GM23248 (cell line): ENCODE data around the gene MAPK4. TPM values are rescaled to one million over a fixed set of nuclear protein-coding genes. Genes with fewer than 3 reads are reported as not detected.

Experiments used
- DNase-seq: peaks from one replicate; pipeline ENCODE4 v3.0.0-alpha.2; 2015
- H2AFZ ChIP-seq: fragments of 200-600 bp; sonication (generic); 2 replicates; pipeline ENCODE4 v1.6.1; 2016; ENCODE audit warnings: antibody characterized with exemption
- H3F3A ChIP-seq: fragments of 200-600 bp; sonication (generic); 2 replicates; pipeline ENCODE4 v1.6.1; 2016; ENCODE audit warnings: mild to moderate bottlenecking, antibody characterized with exemption, mixed run types; ENCODE audit not compliant: insufficient read depth
- H3K27ac ChIP-seq: fragments of 200-600 bp; sonication (generic); 2 replicates; pipeline ENCODE4 v1.5.1; 2016; ENCODE audit warnings: mild to moderate bottlenecking
- H3K27me3 ChIP-seq: fragments of 200-600 bp; sonication (generic); replicated peaks from 2 replicates; pipeline ENCODE4 v1.6.1; 2016; ENCODE audit warnings: mild to moderate bottlenecking; ENCODE audit not compliant: insufficient read depth
- H3K36me3 ChIP-seq: fragments of 200-600 bp; sonication (generic); 2 replicates; pipeline ENCODE4 v1.6.1; 2016; ENCODE audit warnings: low read depth, mild to moderate bottlenecking
- H3K4me1 ChIP-seq: fragments of 200-600 bp; sonication (generic); 2 replicates; pipeline ENCODE4 v1.6.1; 2016; ENCODE audit warnings: mild to moderate bottlenecking; ENCODE audit not compliant: insufficient read depth
- H3K4me2 ChIP-seq: fragments of 200-600 bp; sonication (generic); one replicate; pipeline ENCODE4 v1.6.1; 2016; ENCODE audit warnings: mild to moderate bottlenecking; ENCODE audit not compliant: unreplicated experiment
- H3K4me3 ChIP-seq: fragments of 200-600 bp; sonication (generic); 2 replicates; pipeline ENCODE4 v1.5.1; 2016; ENCODE audit warnings: mild to moderate bottlenecking
- H3K79me2 ChIP-seq: fragments of 200-600 bp; sonication (generic); 2 replicates; pipeline ENCODE4 v1.6.1; 2016; ENCODE audit warnings: mild to moderate bottlenecking; ENCODE audit not compliant: insufficient read depth
- H3K9ac ChIP-seq: fragments of 200-600 bp; sonication (generic); 2 replicates; pipeline ENCODE4 v1.6.1; 2016; ENCODE audit warnings: mild to moderate bottlenecking
- H3K9me2 ChIP-seq: fragments of 200-600 bp; sonication (generic); 2 replicates; pipeline ENCODE4 v1.6.1; 2016; ENCODE audit warnings: mixed run types, mild to moderate bottlenecking, moderate library complexity; ENCODE audit not compliant: insufficient read depth
- H3K9me3 ChIP-seq: fragments of 200-600 bp; sonication (generic); one replicate; pipeline ENCODE4 v1.6.1; 2017; ENCODE audit warnings: low read depth
- H4K20me1 ChIP-seq: fragments of 200-600 bp; sonication (generic); 2 replicates; pipeline ENCODE4 v1.6.0; 2016; ENCODE audit not compliant: insufficient read depth
- EZH2 ChIP-seq: fragments of 200-600 bp; sonication (generic); IDR thresholded peaks from 2 replicates; pipeline ENCODE4 v1.6.1; 2018; ENCODE audit warnings: antibody characterized with exemption, mild to moderate bottlenecking; ENCODE audit not compliant: insufficient read depth, poor library complexity, severe bottlenecking
- EZH2phosphoT487 ChIP-seq: fragments of 200-600 bp; sonication (generic); IDR thresholded peaks from 2 replicates; pipeline ENCODE4 v1.6.1; 2018; ENCODE audit warnings: antibody characterized with exemption, moderate library complexity, mild to moderate bottlenecking, low read depth; ENCODE audit not compliant: insufficient read depth
- WGBS, 2 experiments: methylation state at CpG; one replicate each; pipeline ENCODE4 v1.1.6; 2015 to 2017; ENCODE audit warnings: low lambda C conversion rate in 2 of 2, low coverage in 1 of 2; ENCODE audit errors: missing lambda C conversion rate in 2 of 2; 5-methylcytosine and 5-hydroxymethylcytosine counted together
- in situ Hi-C: fragments of 300-500 bp; cut with MboI; formaldehyde crosslinking; loops from 2 replicates; pipeline ENCODE4 v1.15.0; 2020
- polyA plus RNA-seq: library from polyadenylated mRNA; unstranded; fragments of >200 nt; fragmentation: Nextera tagmentation; extraction: Ambion mirVana; gene quantifications from 2 replicates; pipeline ENCODE4 v1.2.1, GENCODE V29; 2016
- total RNA-seq: library from RNA; depleted of rRNA; stranded (reverse); fragments of >200 nt; shearing (Covaris generic); gene quantifications from 2 replicates; pipeline ENCODE4 v1.2.3, GENCODE V29; 2014

MAPK4 gene
- total and polyA plus RNA-seq, 2 experiments from 2014 or later: 0.22 TPM; not detected in 1

GRCh38 chr18:50751490-50751889, 191.6 kb downstream of the MAPK4 start:
- Histone ChIP-seq H3K27ac (no peak overlapping the region), H2AFZ (no peak overlapping the region), H3K4me1 (no peaks in the 10 kb centered on the region), H3K9ac (no peak overlapping the region), H3K36me3 (no peaks in the 10 kb centered on the region), H3K4me2 (no peak overlapping the region), H3K9me3 (no peaks in the 10 kb centered on the region), H3K4me3 (no peak overlapping the region), H3F3A (no peaks in the 10 kb centered on the region), H3K27me3 (peaks cover 6% of the 10 kb centered on the region; the same call in 1 of the 2 replicates), H3K9me2 (no peaks in the 10 kb centered on the region), H3K79me2 (no peaks in the 10 kb centered on the region), H4K20me1 (no peaks in the 10 kb centered on the region)
- in situ Hi-C loops: no loop called here
- WGBS, 2 experiments: 12 to 14% methylated on average over 5 of the region's 5 CpGs
- no peak for TF ChIP-seq EZH2
- TF ChIP-seq EZH2phosphoT487: no peak
- no peak for DNase-seq

GRCh38 chr18:50751947-50752346, 192.1 kb downstream of the MAPK4 start:
- H3K27me3 ChIP-seq: peaks cover 3% of the 10 kb centered on the region; the same call in 1 of the 2 replicates
- H3K4me1 ChIP-seq: no peaks in the 10 kb centered on the region
- no peak overlapping the region for H3K4me2 ChIP-seq
- H3F3A ChIP-seq: no peaks in the 10 kb centered on the region
- no peaks in the 10 kb centered on the region for H3K36me3 ChIP-seq
- TF ChIP-seq EZH2phosphoT487: no peak
- no peak for TF ChIP-seq EZH2
- no peaks in the 10 kb centered on the region for H3K9me3 ChIP-seq
- no peaks in the 10 kb centered on the region for H4K20me1 ChIP-seq
- no peaks in the 10 kb centered on the region for H3K79me2 ChIP-seq
- no peak overlapping the region for H3K27ac ChIP-seq
- no peaks in the 10 kb centered on the region for H3K9me2 ChIP-seq
- no peak overlapping the region for H3K4me3 ChIP-seq
- H3K9ac ChIP-seq: no peak overlapping the region
- 9 to 13% methylated on average over 1 of the region's 1 CpG for WGBS, 2 experiments
- no peak for DNase-seq
- H2AFZ ChIP-seq: no peak overlapping the region
- in situ Hi-C loops: no loop called here

GRCh38 chr18:50753311-50753710, 193.4 kb downstream of the MAPK4 start:
- 0 to 21% methylated on average over 1 of the region's 1 CpG for WGBS, 2 experiments
- no peaks in the 10 kb centered on the region for H4K20me1 ChIP-seq

GRCh38 chr18:50754297-50754696, 194.4 kb downstream of the MAPK4 start:
- TF ChIP-seq EZH2phosphoT487 (no peak), EZH2 (no peak)
- no peaks in the 10 kb centered on the region for H3K79me2 ChIP-seq
- WGBS, 2 experiments: 22 to 31% methylated on average over 3 of the region's 3 CpGs
- H4K20me1 ChIP-seq: no peaks in the 10 kb centered on the region
- no peaks in the 10 kb centered on the region for H3K27me3 ChIP-seq
- no peak for DNase-seq
- no peak overlapping the region for H2AFZ ChIP-seq
- H3K27ac ChIP-seq: no peak overlapping the region
- in situ Hi-C loops: no loop called here
- H3K4me3 ChIP-seq: no peak overlapping the region
- H3K4me1 ChIP-seq: no peaks in the 10 kb centered on the region
- H3K9ac ChIP-seq: no peak overlapping the region
- H3K4me2 ChIP-seq: no peak overlapping the region
- no peaks in the 10 kb centered on the region for H3K9me2 ChIP-seq
- H3K9me3 ChIP-seq: no peaks in the 10 kb centered on the region
- H3K36me3 ChIP-seq: no peaks in the 10 kb centered on the region
- no peaks in the 10 kb centered on the region for H3F3A ChIP-seq

More at GRCh38 chr18:50753311-50753710, 193.4 kb downstream of the MAPK4 start:
- DNase-seq: no peak
- Histone ChIP-seq H3K9ac (no peak overlapping the region), H3K4me2 (no peak overlapping the region), H3F3A (no peaks in the 10 kb centered on the region), H3K27ac (no peak overlapping the region), H3K4me3 (no peak overlapping the region), H2AFZ (no peak overlapping the region), H3K9me2 (no peaks in the 10 kb centered on the region), H3K9me3 (no peaks in the 10 kb centered on the region), H3K27me3 (no peaks in the 10 kb centered on the region), H3K36me3 (no peaks in the 10 kb centered on the region), H3K79me2 (no peaks in the 10 kb centered on the region), H3K4me1 (no peaks in the 10 kb centered on the region)
- in situ Hi-C loops: no loop called here
- TF ChIP-seq EZH2phosphoT487: no peak
- TF ChIP-seq EZH2: no peak

- H3K4me3 ChIP-seq: no peak overlapping the region
- no peaks in the 10 kb centered on the region for H3K9me2 ChIP-seq
- H3K4me2 ChIP-seq: no peak overlapping the region
- no peak overlapping the region for H3K27ac ChIP-seq
- H3K36me3 ChIP-seq: no peaks in the 10 kb centered on the region
- TF ChIP-seq EZH2phosphoT487 (no peak), EZH2 (no peak)
- no peak overlapping the region for H2AFZ ChIP-seq
- no peaks in the 10 kb centered on the region for H3K27me3 ChIP-seq
- in situ Hi-C loops: no loop called here
- H3K9ac ChIP-seq: no peak overlapping the region
- WGBS, 2 experiments: 24 to 33% methylated on average over 7 of the region's 7 CpGs
- DNase-seq: no peak
- no peaks in the 10 kb centered on the region for H3K4me1 ChIP-seq
- H3F3A ChIP-seq: no peaks in the 10 kb centered on the region
- H3K9me3 ChIP-seq: no peaks in the 10 kb centered on the region
- no peaks in the 10 kb centered on the region for H4K20me1 ChIP-seq
- H3K79me2 ChIP-seq: no peaks in the 10 kb centered on the region
Observed at GRCh38 chr18:50757358-50757757, 197.5 kb downstream of the MAPK4 start.
